HG02884 (cell line): ENCODE measurements around the gene GPR141.
"Not testable (repeated sequence)": the region's sequence is repeated elsewhere in the genome, so short reads cannot be mapped to it uniquely, and the experiment has no call there.

Experiments used
- ATAC-seq: cut with Tn5 transposase; IDR thresholded peaks from one replicate; pipeline ENCODE4 v1.9.1; 2021; ENCODE audit warnings: mild to moderate bottlenecking, moderate library complexity; ENCODE audit not compliant: unreplicated experiment

The GPR141 gene

GRCh38 chr7:37686556-37687345 is 3.2 kb downstream of the GPR141 start:
- ATAC-seq = no peak

GRCh38 chr7:37690206-37690605 is 6.6 kb downstream of the GPR141 start:
- ATAC-seq = no peak

- no peak for ATAC-seq
Observed at GRCh38 chr7:37694208-37695094, 10.9 kb downstream of the GPR141 start.

GRCh38 chr7:37698276-37698675 is 14.7 kb downstream of the GPR141 start:
- ATAC-seq = no peak

- ATAC-seq = no peak
Observed at GRCh38 chr7:37698782-37699181, 15.2 kb downstream of the GPR141 start.

- no peak for ATAC-seq
Observed at GRCh38 chr7:37701769-37702168, 18.2 kb downstream of the GPR141 start.

- no peak for ATAC-seq
Observed at GRCh38 chr7:37703361-37703760, 19.8 kb downstream of the GPR141 start.

GRCh38 chr7:37704328-37704833 is 20.8 kb downstream of the GPR141 start:
- not testable (repeated sequence) for ATAC-seq

GRCh38 chr7:37705976-37706375 is 22.4 kb downstream of the GPR141 start:
- no peak for ATAC-seq

- ATAC-seq = no peak
Observed at GRCh38 chr7:37706804-37707203, 23.2 kb downstream of the GPR141 start.

- ATAC-seq = no peak
Observed at GRCh38 chr7:37707754-37708485, 24.4 kb downstream of the GPR141 start.

GRCh38 chr7:37709631-37710509 is 26.3 kb downstream of the GPR141 start:
- ATAC-seq = peak; percentile 97

GRCh38 chr7:37713613-37714012 is 30.0 kb downstream of the GPR141 start:
- no peak for ATAC-seq

GRCh38 chr7:37714606-37715005 is 31.0 kb downstream of the GPR141 start:
- no peak for ATAC-seq

GRCh38 chr7:37718585-37718984 is 35.0 kb downstream of the GPR141 start:
- peak; percentile 47 for ATAC-seq

GRCh38 chr7:37719077-37719476 is 35.5 kb downstream of the GPR141 start:
- peak; percentile 98 for ATAC-seq

- no peak for ATAC-seq
Observed at GRCh38 chr7:37724732-37725131, 41.2 kb downstream of the GPR141 start.

- no peak for ATAC-seq
Observed at GRCh38 chr7:37726016-37726415, 42.5 kb downstream of the GPR141 start.

GRCh38 chr7:37728747-37729146 is 45.2 kb downstream of the GPR141 start:
- ATAC-seq = peak; percentile 56

- ATAC-seq = no peak
Observed at GRCh38 chr7:37729181-37729580, 45.6 kb downstream of the GPR141 start.
